Osteoblast (primary cell): ENCODE results near the gene FES. TPM values are rescaled to one million over a fixed set of nuclear protein-coding genes. Genes with fewer than 3 reads are reported as not detected.
A peak's percentile ranks its signal among the peaks of the same experiment; 100 is the strongest.

Experiments used
- DNase-seq: peaks from one replicate; pipeline ENCODE4 v3.0.0; 2011; ENCODE audit warnings: low spot score, mixed read lengths; ENCODE audit not compliant: insufficient read length; ENCODE audit errors: missing footprints
- H2AFZ ChIP-seq: 2 replicates; pipeline ENCODE4 v1.6.0; 2011; ENCODE audit warnings: mild to moderate bottlenecking, low read length
- H3K27ac ChIP-seq: 2 replicates; pipeline ENCODE4 v1.5.1; 2011; ENCODE audit warnings: mild to moderate bottlenecking, low read depth, low read length, moderate library complexity
- H3K27me3 ChIP-seq: 2 replicates; pipeline ENCODE4 v1.6.0; 2012; ENCODE audit warnings: mild to moderate bottlenecking, control low read depth, inconsistent platforms, low read length, moderate library complexity; ENCODE audit not compliant: insufficient read depth
- H3K36me3 ChIP-seq: 2 replicates; pipeline ENCODE4 v1.5.1; 2011; ENCODE audit warnings: mild to moderate bottlenecking, low read length, control low read depth, moderate library complexity; ENCODE audit not compliant: insufficient read depth
- H3K4me1 ChIP-seq: 2 replicates; pipeline ENCODE4 v1.5.1; 2011; ENCODE audit warnings: mild to moderate bottlenecking, low read length, control low read depth, moderate library complexity; ENCODE audit not compliant: insufficient read depth
- H3K4me2 ChIP-seq: 2 replicates; pipeline ENCODE4 v1.6.0; 2011; ENCODE audit warnings: mild to moderate bottlenecking, low read length; ENCODE audit not compliant: insufficient read depth
- H3K4me3 ChIP-seq: fragments of 200-600 bp; sonication (generic); 3 replicates; pipeline ENCODE4 v1.5.1; 2012; ENCODE audit warnings: mild to moderate bottlenecking, low read length, inconsistent platforms; ENCODE audit not compliant: insufficient read depth
- H3K79me2 ChIP-seq: 2 replicates; pipeline ENCODE4 v1.6.0; 2012; ENCODE audit warnings: mild to moderate bottlenecking, low read length, control low read depth, inconsistent platforms; ENCODE audit not compliant: insufficient read depth
- H3K9me3 ChIP-seq: 2 replicates; pipeline ENCODE4 v1.5.1; 2011; ENCODE audit warnings: low read depth, low read length, control low read depth
- H4K20me1 ChIP-seq: 2 replicates; pipeline ENCODE4 v1.6.0; 2012; ENCODE audit warnings: mild to moderate bottlenecking, low read length, control low read depth; ENCODE audit not compliant: insufficient read depth
- CTCF ChIP-seq: IDR thresholded peaks from 2 replicates; pipeline ENCODE4 v1.5.1; 2011; ENCODE audit warnings: mild to moderate bottlenecking, low read depth, low read length, moderate library complexity; ENCODE audit errors: extremely low read depth
- total RNA-seq: library from RNA; depleted of rRNA; stranded (reverse); fragments of >200 nt; gene quantifications from 2 replicates; pipeline ENCODE4 v1.2.3, GENCODE V29; 2012

FES gene
- total RNA-seq, 1 donor: 20.3 TPM

- no peak for TF ChIP-seq CTCF
- Histone ChIP-seq H4K20me1 (no peaks in the 10 kb centered on the region), H3K79me2 (no peaks in the 10 kb centered on the region), H3K4me1 (peaks cover under 1% of the 10 kb centered on the region), H3K4me2 (no peak overlapping the region), H3K27ac (no peak overlapping the region), H2AFZ (no peak overlapping the region), H3K27me3 (no peaks in the 10 kb centered on the region), H3K36me3 (no peaks in the 10 kb centered on the region), H3K9me3 (no peaks in the 10 kb centered on the region), H3K4me3 (no peak overlapping the region)
- DNase-seq: no peak
These were observed 26.3 kb upstream of the FES start for GRCh38 chr15:90857883-90858443.

GRCh38 chr15:90859234-90860131 is 24.8 kb upstream of the FES start:
- no peak overlapping the region for H3K4me2 ChIP-seq
- no peaks in the 10 kb centered on the region for H3K27me3 ChIP-seq
- H3K36me3 ChIP-seq: no peaks in the 10 kb centered on the region
- peak; percentile 50 for DNase-seq
- no peak overlapping the region for H3K4me3 ChIP-seq
- no peak overlapping the region for H2AFZ ChIP-seq
- no peak overlapping the region for H3K27ac ChIP-seq
- H4K20me1 ChIP-seq: no peaks in the 10 kb centered on the region
- H3K79me2 ChIP-seq: no peaks in the 10 kb centered on the region
- no peaks in the 10 kb centered on the region for H3K9me3 ChIP-seq
- H3K4me1 ChIP-seq: peaks cover 7% of the 10 kb centered on the region
- no peak for TF ChIP-seq CTCF

- Histone ChIP-seq H3K9me3 (no peaks in the 10 kb centered on the region), H3K27ac (no peak overlapping the region), H3K4me2 (no peak overlapping the region), H3K36me3 (no peaks in the 10 kb centered on the region), H4K20me1 (no peaks in the 10 kb centered on the region), H3K79me2 (no peaks in the 10 kb centered on the region), H2AFZ (no peak overlapping the region), H3K4me1 (peaks cover 7% of the 10 kb centered on the region), H3K4me3 (no peak overlapping the region), H3K27me3 (no peaks in the 10 kb centered on the region)
- peak; percentile 58 for DNase-seq
- no peak for TF ChIP-seq CTCF
These were observed 23.9 kb upstream of the FES start for GRCh38 chr15:90860450-90860849.

- TF ChIP-seq CTCF: no peak
- Histone ChIP-seq H3K36me3 (no peaks in the 10 kb centered on the region), H3K27ac (no peak overlapping the region), H2AFZ (no peak overlapping the region), H3K4me1 (peaks cover 7% of the 10 kb centered on the region), H3K27me3 (no peaks in the 10 kb centered on the region), H4K20me1 (no peaks in the 10 kb centered on the region), H3K4me3 (no peak overlapping the region), H3K4me2 (no peak overlapping the region), H3K9me3 (no peaks in the 10 kb centered on the region), H3K79me2 (no peaks in the 10 kb centered on the region)
- no peak for DNase-seq
These were observed 23.2 kb upstream of the FES start for GRCh38 chr15:90860942-90861675.
